HL-60 (cell line): ENCODE measurements around the gene EFEMP2.
A peak's percentile ranks its signal among the peaks of the same experiment; 100 is the strongest.

ENCODE experiments used
- DNase-seq, 2 experiments: peaks; one replicate each; pipeline ENCODE4 v3.0.0-alpha.2; 2010 to 2020; ENCODE audit warnings: low read depth in 1 of 2, low spot score in 1 of 2
- H3K27ac ChIP-seq: fragments of 250-450 bp; sonication (Bioruptor Pico); replicated peaks from 2 replicates; pipeline ENCODE4 v1.5.1; 2020; ENCODE audit warnings: mild to moderate bottlenecking, moderate library complexity
- H3K27me3 ChIP-seq: fragments of 250-450 bp; sonication (Bioruptor Pico); 2 replicates; pipeline ENCODE4 v1.5.1; 2021; ENCODE audit warnings: mild to moderate bottlenecking, moderate library complexity; ENCODE audit not compliant: insufficient read depth, poor library complexity, severe bottlenecking
- H3K4me3 ChIP-seq: replicated peaks from 2 replicates; pipeline ENCODE4 v1.5.1; 2011; ENCODE audit warnings: mild to moderate bottlenecking, control low read depth, low read length; ENCODE audit not compliant: insufficient read depth
- CTCF ChIP-seq: IDR thresholded peaks from one replicate; pipeline ENCODE4 v1.5.1; 2011; ENCODE audit warnings: low read length, control low read depth, inconsistent platforms; ENCODE audit not compliant: insufficient read depth
- GABPA ChIP-seq: IDR thresholded peaks from 2 replicates; pipeline ENCODE4 v1.6.1; 2012; ENCODE audit warnings: low read depth
- POLR2AphosphoS5 ChIP-seq: IDR thresholded peaks from 2 replicates; pipeline ENCODE4 v1.6.1; 2012; ENCODE audit warnings: low read depth
- REST ChIP-seq: IDR thresholded peaks from 2 replicates; pipeline ENCODE4 v1.6.1; 2012; ENCODE audit warnings: low read depth; ENCODE audit not compliant: insufficient replicate concordance
- SPI1 ChIP-seq: IDR thresholded peaks from 2 replicates; pipeline ENCODE4 v1.6.1; 2012; ENCODE audit warnings: low read depth, mild to moderate bottlenecking, borderline replicate concordance

Gene EFEMP2

GRCh38 chr11:65816696-65817095, 55.9 kb downstream of the EFEMP2 start:
- Histone ChIP-seq H3K27me3 (no peaks in the 10 kb centered on the region), H3K27ac (no peak overlapping the region), H3K4me3 (no peak overlapping the region)
- DNase-seq = no peak
- TF ChIP-seq GABPA (no peak), POLR2AphosphoS5 (no peak), CTCF (no peak), REST (no peak), SPI1 (peak; percentile 24; the same call in 1 of the 2 replicates)
